ENCODE data around the gene BLOC1S1. TPM values are rescaled to one million over a fixed set of nuclear protein-coding genes. Genes with fewer than 3 reads are reported as not detected.
"Not testable (repeated sequence)": the region's sequence is repeated elsewhere in the genome, so short reads cannot be mapped to it uniquely, and the experiment has no call there.

Gene BLOC1S1
- total RNA-seq, 1 experiment from 2014 or later, result 116 TPM

DNA sequence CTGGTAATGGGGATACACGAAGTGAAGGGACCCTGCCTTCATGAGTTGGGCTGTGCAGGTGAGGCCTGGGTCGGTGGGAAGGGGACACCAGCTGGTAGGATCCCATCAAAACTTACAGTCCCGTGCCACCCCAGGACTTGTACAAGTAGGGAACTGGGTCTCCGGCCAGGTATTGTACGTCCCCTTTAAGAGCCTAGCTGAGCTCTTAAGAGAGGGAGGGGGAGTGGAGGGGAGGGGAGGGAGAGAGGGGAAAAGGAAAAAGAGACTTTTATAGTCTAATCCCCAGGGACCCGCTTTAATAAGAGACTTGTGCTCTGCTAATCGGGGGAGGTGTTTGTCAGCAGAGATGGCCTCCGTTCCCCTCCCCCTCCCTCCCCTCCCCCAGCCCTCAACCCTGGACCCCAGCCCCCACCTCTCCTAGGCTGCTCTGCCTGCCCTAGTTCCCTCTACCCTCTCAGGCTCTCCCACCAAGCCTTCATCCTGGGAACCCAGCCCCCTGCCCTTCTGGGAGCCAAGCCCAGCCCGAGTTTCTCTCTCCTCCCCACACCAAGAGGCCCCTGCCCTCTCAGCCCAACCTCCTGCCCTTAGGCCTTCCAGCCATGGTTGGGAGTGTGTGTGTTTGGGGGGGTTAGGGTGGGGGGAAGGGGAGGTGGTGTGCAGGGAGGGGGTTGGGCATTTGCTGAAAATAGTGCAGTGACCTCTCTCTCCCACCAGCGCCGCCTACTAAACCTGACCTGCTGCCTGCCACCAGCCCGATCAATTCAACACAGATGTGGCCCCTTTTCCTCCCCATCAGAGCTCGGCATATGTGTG, 29.7 kb downstream of the BLOC1S1 start:
- no peak for DNase-seq (ENCODE audit: low spot score)

DNA sequence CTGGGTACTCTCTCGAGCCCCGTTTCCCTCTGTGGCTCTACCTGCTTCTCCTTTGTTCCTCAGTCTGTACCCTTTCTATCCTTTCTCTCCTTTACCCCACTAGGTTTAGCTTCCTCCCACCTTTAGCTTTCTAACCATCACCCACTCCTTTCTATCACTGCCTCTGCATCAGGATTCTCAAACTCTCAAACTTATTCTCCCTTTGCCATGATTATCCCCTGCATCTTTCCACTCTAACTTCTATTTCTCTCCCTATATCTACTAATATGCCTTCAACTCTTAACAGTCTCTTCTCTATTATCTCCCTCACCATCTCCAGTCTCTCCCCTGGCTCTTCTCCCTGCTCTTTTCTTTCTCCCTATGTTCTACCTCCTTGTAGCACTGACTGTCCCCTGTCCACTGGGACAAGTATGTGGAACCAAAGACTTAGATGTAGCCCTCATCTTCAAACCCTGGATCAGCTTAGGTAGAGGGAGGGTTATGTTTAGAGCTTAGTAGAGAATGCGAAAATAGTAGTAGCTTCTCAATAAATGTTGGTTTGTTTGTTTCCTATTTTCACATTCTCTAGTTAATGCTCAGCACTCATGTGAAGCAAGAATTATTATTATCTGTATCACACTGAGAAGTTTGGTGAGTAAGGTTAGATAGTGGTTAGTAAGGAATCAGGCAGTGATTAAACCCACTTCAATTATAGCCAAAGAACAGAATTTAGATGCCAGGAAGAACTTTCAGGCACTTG, 30.5 kb downstream of the BLOC1S1 start:
- DNase-seq (ENCODE audit: low spot score), result no peak

DNA sequence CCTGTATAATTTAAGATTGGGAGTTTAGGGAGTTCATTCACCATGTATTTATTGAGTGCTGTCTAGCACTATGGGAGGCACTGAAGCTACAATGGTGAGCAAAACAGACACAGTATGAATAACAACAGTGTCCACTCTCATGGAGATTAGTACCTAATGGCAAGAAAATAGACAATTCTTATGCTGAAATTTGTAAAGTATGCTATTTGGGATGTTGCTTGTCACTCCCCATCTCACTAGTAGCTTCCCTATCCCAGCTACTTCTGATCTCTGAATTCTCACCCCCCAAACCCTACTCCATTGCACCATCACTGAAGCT, 31.0 kb downstream of the BLOC1S1 start:
- DNase-seq (ENCODE audit: low spot score), result no peak

DNA sequence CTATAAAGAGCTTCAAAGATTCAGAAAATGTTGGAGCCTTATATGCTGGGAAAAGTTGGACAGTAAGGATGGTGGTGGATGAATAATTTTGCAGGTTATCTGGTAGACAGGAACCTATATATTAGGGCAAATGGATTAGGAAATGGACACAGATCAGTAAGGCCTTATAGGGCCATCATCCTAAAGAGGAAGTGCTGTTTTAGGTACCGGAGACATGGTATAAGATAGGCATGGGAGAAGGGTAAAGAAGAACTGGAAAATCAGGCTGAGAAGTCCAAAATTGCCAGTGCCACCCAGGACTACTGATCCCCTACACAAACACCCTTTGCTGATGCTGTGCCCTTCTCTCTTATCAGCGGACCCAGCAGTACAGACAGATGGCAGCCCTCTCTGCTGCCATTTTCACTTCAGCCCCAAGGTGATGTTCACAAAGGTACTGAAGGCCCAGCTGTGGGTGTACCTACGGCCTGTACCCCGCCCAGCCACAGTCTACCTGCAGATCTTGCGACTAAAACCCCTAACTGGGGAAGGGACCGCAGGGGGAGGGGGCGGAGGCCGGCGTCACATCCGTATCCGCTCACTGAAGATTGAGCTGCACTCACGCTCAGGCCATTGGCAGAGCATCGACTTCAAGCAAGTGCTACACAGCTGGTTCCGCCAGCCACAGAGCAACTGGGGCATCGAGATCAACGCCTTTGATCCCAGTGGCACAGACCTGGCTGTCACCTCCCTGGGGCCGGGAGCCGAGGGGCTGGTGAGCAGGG, 32.6 kb downstream of the BLOC1S1 start:
- DNase-seq (ENCODE audit: low spot score), result no peak

DNA sequence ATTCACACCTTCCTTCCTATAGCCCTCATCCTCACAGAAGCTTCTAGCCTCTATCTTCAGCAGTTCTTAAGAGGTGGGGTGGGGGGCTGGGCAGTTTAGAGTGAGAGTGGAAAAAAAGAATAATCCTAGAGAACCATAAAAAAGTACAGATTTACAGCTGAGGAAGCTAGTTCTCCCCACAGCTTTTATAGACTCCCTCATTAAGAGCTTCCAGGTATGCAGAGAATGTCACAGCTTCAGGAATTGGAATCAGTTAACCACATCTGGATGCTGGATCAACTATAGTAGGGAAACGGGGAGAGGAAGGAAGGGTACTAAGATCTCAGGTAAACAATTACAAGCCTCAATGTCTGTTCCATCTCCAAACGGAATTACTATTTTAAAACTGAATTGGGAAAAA, 39.4 kb downstream of the BLOC1S1 start:
- DNase-seq (ENCODE audit: low spot score), result no peak

GRCh38 chr12:55757701-55758100, 41.9 kb downstream of the BLOC1S1 start:
- DNase-seq (ENCODE audit: low spot score), result no peak

GRCh38 chr12:55758575-55758974, 42.7 kb downstream of the BLOC1S1 start:
- not testable (repeated sequence) for DNase-seq (ENCODE audit: low spot score)

- no peak for DNase-seq (ENCODE audit: low spot score)
Measured at GRCh38 chr12:55760663-55761062, 44.8 kb downstream of the BLOC1S1 start.

DNA sequence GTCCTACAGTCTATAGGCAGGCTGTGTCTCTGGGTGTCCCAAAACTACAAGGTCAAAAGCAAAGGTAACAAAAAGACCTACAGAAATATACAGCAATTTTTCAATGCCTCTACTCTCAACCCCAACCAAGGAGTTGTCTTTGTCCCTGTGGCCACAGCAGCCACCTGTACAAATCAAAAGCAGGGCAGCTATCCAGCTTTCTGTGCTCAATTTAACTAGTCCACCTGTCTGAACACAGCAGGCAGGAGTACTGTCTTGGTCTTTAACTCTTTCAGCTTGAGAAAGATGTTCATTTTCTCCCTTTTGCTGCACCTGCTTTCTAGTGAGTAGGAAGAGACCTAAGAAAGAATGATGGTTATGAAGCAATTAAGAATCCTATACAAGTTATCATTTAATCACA, 46.8 kb downstream of the BLOC1S1 start:
- DNase-seq (ENCODE audit: low spot score), result no peak

DNA sequence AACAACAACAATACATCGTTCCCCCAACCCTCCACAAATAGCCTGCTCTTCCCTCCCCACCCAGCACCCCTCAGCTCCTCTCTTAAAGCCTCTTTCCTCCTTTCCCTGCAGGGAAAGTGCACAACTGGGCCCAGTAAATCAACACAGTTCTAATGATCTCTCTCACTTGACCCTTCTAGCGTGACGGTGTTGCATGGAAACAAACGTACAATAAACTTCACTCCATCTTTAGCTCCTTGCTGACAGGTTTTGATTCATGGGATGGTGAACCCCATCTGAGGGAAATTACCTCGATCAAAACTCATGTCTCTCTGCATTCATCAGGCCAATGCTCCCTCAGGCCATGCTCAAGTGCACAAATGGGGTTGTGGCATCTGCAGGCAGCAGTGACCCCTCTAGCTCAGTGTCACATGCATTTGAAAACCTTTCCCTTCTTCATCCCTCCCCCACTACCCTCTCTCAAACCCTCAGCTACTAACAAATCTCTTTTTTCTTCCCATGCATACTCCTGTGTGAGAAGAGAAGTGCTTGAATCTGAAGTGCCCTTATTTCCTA, 50.0 kb downstream of the BLOC1S1 start:
- DNase-seq (ENCODE audit: low spot score), result no peak

DNA sequence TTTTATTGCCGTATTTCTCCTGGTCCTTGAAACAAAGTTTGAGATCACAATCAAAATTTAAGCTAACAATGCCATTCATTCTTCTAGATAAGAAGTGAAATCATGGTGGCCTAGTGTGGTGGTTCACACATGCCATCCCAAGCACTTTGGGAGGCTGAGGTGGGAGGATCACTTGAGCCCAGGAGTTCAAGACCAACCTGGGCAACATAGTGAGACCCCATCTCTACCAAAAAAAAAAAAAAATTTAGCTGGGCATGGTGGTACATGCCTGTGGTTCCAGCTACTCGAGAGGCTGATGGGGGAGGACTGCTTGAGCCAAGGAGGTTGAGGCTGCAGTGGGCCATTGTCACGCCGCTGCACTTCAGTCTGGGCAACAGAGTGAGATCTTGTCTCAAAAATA, 51.3 kb downstream of the BLOC1S1 start:
- DNase-seq (ENCODE audit: low spot score), result no peak

Other genes starting within 250 kb of the BLOC1S1 start
- not detected in 2 replicates for gene OR6C70, start 245.9 kb upstream of the BLOC1S1 start, total RNA-seq (2014; rRNA removed; shearing (Covaris generic))
- gene OR6C68, start 223.7 kb upstream of the BLOC1S1 start, total RNA-seq (2014; rRNA removed; shearing (Covaris generic)), result not detected in 2 replicates
- not detected in 2 replicates for gene OR6C4, start 166.4 kb upstream of the BLOC1S1 start, total RNA-seq (2014; rRNA removed; shearing (Covaris generic))
- gene OR2AP1, start 143.6 kb upstream of the BLOC1S1 start, total RNA-seq (2014; rRNA removed; shearing (Covaris generic)), result not detected in 2 replicates
- not detected in 2 replicates for gene OR10P1, start 79.2 kb upstream of the BLOC1S1 start, total RNA-seq (2014; rRNA removed; shearing (Covaris generic))
- gene ITGA7, start 8.1 kb upstream of the BLOC1S1 start, total RNA-seq (2014; rRNA removed; shearing (Covaris generic)), result 0.88 and 1.2 TPM in 2 replicates
- 0.49 and 0.81 TPM in 2 replicates for gene RDH5, start 4.3 kb downstream of the BLOC1S1 start, total RNA-seq (2014; rRNA removed; shearing (Covaris generic))
- gene CD63, start 13.0 kb downstream of the BLOC1S1 start, total RNA-seq (2014; rRNA removed; shearing (Covaris generic)), result 1,118 and 1,197 TPM in 2 replicates
- gene GDF11, start 27.1 kb downstream of the BLOC1S1 start, total RNA-seq (2014; rRNA removed; shearing (Covaris generic)), result 7.7 and 8.4 TPM in 2 replicates
- 131 and 170 TPM in 2 replicates for gene SARNP, start 101.7 kb downstream of the BLOC1S1 start, total RNA-seq (2014; rRNA removed; shearing (Covaris generic))
- gene ORMDL2, start 102.0 kb downstream of the BLOC1S1 start, total RNA-seq (2014; rRNA removed; shearing (Covaris generic)), result 35.9 and 37.2 TPM in 2 replicates
- gene DNAJC14, start 113.5 kb downstream of the BLOC1S1 start, total RNA-seq (2014; rRNA removed; shearing (Covaris generic)), result 35.6 and 43.6 TPM in 2 replicates
- gene MMP19, start 126.9 kb downstream of the BLOC1S1 start, total RNA-seq (2014; rRNA removed; shearing (Covaris generic)), result 0.37 and 2.0 TPM in 2 replicates
- 36.1 and 47.4 TPM in 2 replicates for gene PYM1, start 211.8 kb downstream of the BLOC1S1 start, total RNA-seq (2014; rRNA removed; shearing (Covaris generic))
- gene DGKA, start 215.1 kb downstream of the BLOC1S1 start, total RNA-seq (2014; rRNA removed; shearing (Covaris generic)), result 5.5 and 11.1 TPM in 2 replicates
- 0.43 and 0.87 TPM in 2 replicates for gene PMEL, start 250.0 kb downstream of the BLOC1S1 start, total RNA-seq (2014; rRNA removed; shearing (Covaris generic))